GM23338 (cell line): ENCODE results near the gene TXNL4A. TPM values are rescaled to one million over a fixed set of nuclear protein-coding genes. Genes with fewer than 3 reads are reported as not detected.

ENCODE experiments used
- ATAC-seq: fragments of 200-7000 bp; cut with Tn5 transposase; 3 replicates; pipeline ENCODE4 v1.9.1; 2020
- DNase-seq: peaks from one replicate; pipeline ENCODE4 v3.0.0-alpha.2; 2015; ENCODE audit warnings: low spot score
- H2AFZ ChIP-seq: fragments of 200-600 bp; sonication (generic); 2 replicates; pipeline ENCODE4 v1.8.0; 2016; ENCODE audit warnings: antibody characterized with exemption, mild to moderate bottlenecking, moderate library complexity
- H3F3A ChIP-seq: fragments of 200-600 bp; sonication (generic); replicated peaks from 2 replicates; pipeline ENCODE4 v1.8.0; 2017; ENCODE audit warnings: antibody characterized with exemption, mixed run types, low read depth
- H3K27ac ChIP-seq: fragments of 200-600 bp; sonication (generic); 2 replicates; pipeline ENCODE4 v1.6.1; 2016; ENCODE audit warnings: low read depth
- H3K27me3 ChIP-seq: fragments of 200-600 bp; sonication (generic); 2 replicates; pipeline ENCODE4 v1.8.0; 2016; ENCODE audit warnings: mild to moderate bottlenecking, mixed run types, moderate library complexity; ENCODE audit not compliant: insufficient read depth
- H3K36me3 ChIP-seq: fragments of 200-600 bp; sonication (generic); 2 replicates; pipeline ENCODE4 v1.8.0; 2016; ENCODE audit warnings: mild to moderate bottlenecking; ENCODE audit not compliant: insufficient read depth
- H3K4me1 ChIP-seq: fragments of 200-600 bp; sonication (generic); 2 replicates; pipeline ENCODE4 v1.8.0; 2016; ENCODE audit warnings: mild to moderate bottlenecking, moderate library complexity; ENCODE audit not compliant: insufficient read depth
- H3K4me2 ChIP-seq: fragments of 200-600 bp; sonication (generic); 2 replicates; pipeline ENCODE4 v1.7.1; 2017; ENCODE audit warnings: mixed run types
- H3K4me3 ChIP-seq: fragments of 200-600 bp; sonication (generic); 2 replicates; pipeline ENCODE4 v1.6.1; 2016; ENCODE audit warnings: mixed run types
- H3K79me2 ChIP-seq: fragments of 200-600 bp; sonication (generic); replicated peaks from 2 replicates; pipeline ENCODE4 v1.8.0; 2017; ENCODE audit warnings: mild to moderate bottlenecking; ENCODE audit not compliant: insufficient read depth
- H3K9me2 ChIP-seq: fragments of 200-600 bp; sonication (generic); 2 replicates; pipeline ENCODE4 v1.8.0; 2017; ENCODE audit not compliant: insufficient read depth
- H4K20me1 ChIP-seq: fragments of 200-600 bp; sonication (generic); replicated peaks from 2 replicates; pipeline ENCODE4 v1.8.0; 2017; ENCODE audit warnings: mild to moderate bottlenecking; ENCODE audit not compliant: insufficient read depth
- H3K27ac Mint-ChIP-seq: 2 replicates; pipeline ENCODE4 v1.8.0; 2020; ENCODE audit warnings: inconsistent platforms, mild to moderate bottlenecking, moderate library complexity, mixed read lengths
- H3K27me3 Mint-ChIP-seq: 3 replicates; pipeline ENCODE4 v1.8.0; 2022; ENCODE audit warnings: low read depth, mild to moderate bottlenecking, moderate library complexity, mixed read lengths, inconsistent platforms; ENCODE audit not compliant: insufficient read depth, poor library complexity
- H3K36me3 Mint-ChIP-seq: 3 replicates; pipeline ENCODE4 v1.8.0; 2021; ENCODE audit warnings: low read depth, mild to moderate bottlenecking, inconsistent platforms, moderate library complexity, mixed read lengths
- H3K4me1 Mint-ChIP-seq: 3 replicates; pipeline ENCODE4 v1.8.0; 2020; ENCODE audit warnings: mild to moderate bottlenecking, inconsistent platforms, mixed read lengths
- H3K4me3 Mint-ChIP-seq: 3 replicates; pipeline ENCODE4 v1.8.0; 2021; ENCODE audit warnings: moderate library complexity, mild to moderate bottlenecking, inconsistent platforms, mixed read lengths
- H3K9me3 Mint-ChIP-seq: 3 replicates; pipeline ENCODE4 v1.8.0; 2020; ENCODE audit warnings: moderate library complexity, mild to moderate bottlenecking, inconsistent platforms, mixed read lengths
- CREB1 ChIP-seq: fragments of 250-450 bp; sonication (Bioruptor Pico); IDR thresholded peaks from 2 replicates; pipeline ENCODE4 v1.5.0; 2020; ENCODE audit warnings: low read depth, mild to moderate bottlenecking, moderate library complexity
- CTCF ChIP-seq, 2 experiments: fragments of 200-600 bp in 1 of 2; sonication (generic) in 1 of 2; conservative IDR thresholded peaks; 2 replicates each; pipeline versions ENCODE4 v1.5.1 to v1.6.1; 2016 to 2017; ENCODE audit warnings: antibody characterized with exemption in 2 of 2, low read depth in 2 of 2, mild to moderate bottlenecking in 2 of 2, moderate library complexity in 1 of 2
- ETS1 ChIP-seq: IDR thresholded peaks from 2 replicates; pipeline ENCODE4 v1.6.1; 2016; ENCODE audit warnings: antibody characterized with exemption
- EZH2 ChIP-seq: fragments of 200-600 bp; sonication (generic); IDR thresholded peaks from one replicate; pipeline ENCODE4 v1.8.0; 2017; ENCODE audit warnings: antibody characterized with exemption, mild to moderate bottlenecking, low read depth; ENCODE audit not compliant: unreplicated experiment
- EZH2phosphoT487 ChIP-seq: fragments of 200-600 bp; sonication (generic); IDR thresholded peaks from one replicate; pipeline ENCODE4 v1.8.1; 2018; ENCODE audit warnings: antibody characterized with exemption; ENCODE audit not compliant: unreplicated experiment
- JUNB ChIP-seq: IDR thresholded peaks from one replicate; pipeline ENCODE4 v1.6.1; 2016; ENCODE audit warnings: antibody characterized with exemption; ENCODE audit not compliant: unreplicated experiment
- NANOG ChIP-seq: IDR thresholded peaks from 2 replicates; pipeline ENCODE4 v1.6.1; 2016; ENCODE audit warnings: antibody characterized with exemption, borderline replicate concordance
- POLR2AphosphoS5 ChIP-seq: IDR thresholded peaks from 2 replicates; pipeline ENCODE4 v1.6.1; 2016; ENCODE audit warnings: antibody characterized with exemption, low read depth
- REST ChIP-seq: IDR thresholded peaks from one replicate; pipeline ENCODE4 v1.6.1; 2018; ENCODE audit warnings: antibody characterized with exemption; ENCODE audit not compliant: unreplicated experiment
- STAT1 ChIP-seq: IDR thresholded peaks from one replicate; pipeline ENCODE4 v1.6.1; 2016; ENCODE audit warnings: antibody characterized with exemption; ENCODE audit not compliant: unreplicated experiment
- ZNF114 ChIP-seq: fragments of 250-450 bp; sonication (Bioruptor Pico); IDR thresholded peaks from 2 replicates; pipeline ENCODE4 v1.5.0; 2020; ENCODE audit warnings: mild to moderate bottlenecking, moderate library complexity
- ZNF331 ChIP-seq: fragments of 250-450 bp; sonication (Bioruptor Pico); IDR thresholded peaks from 2 replicates; pipeline ENCODE4 v1.5.0; 2020; ENCODE audit warnings: low read depth, mild to moderate bottlenecking, moderate library complexity
- ZNF462 ChIP-seq: fragments of 250-450 bp; sonication (Bioruptor Pico); IDR thresholded peaks from 2 replicates; pipeline ENCODE4 v1.5.0; 2020; ENCODE audit warnings: mild to moderate bottlenecking, moderate library complexity
- polyA plus RNA-seq: library from polyadenylated mRNA; unstranded; fragments of >200 nt; fragmentation: Nextera tagmentation; extraction: Ambion mirVana; gene quantifications from 2 replicates; pipeline ENCODE4 v1.2.1, GENCODE V29; 2016
- total RNA-seq: library from RNA; depleted of rRNA; stranded (reverse); fragments of >200 nt; shearing (Covaris generic); gene quantifications from 2 replicates; pipeline ENCODE4 v1.2.3, GENCODE V29; 2014

Gene TXNL4A
- total and polyA plus RNA-seq, 2 experiments from 2014 or later, result 51.0 to 271 TPM

- Histone ChIP-seq H3K27ac (no peak overlapping the region), H2AFZ (no peak overlapping the region), H3K4me2 (peak overlapping the region; percentile 78), H3F3A (peaks cover 7% of the 10 kb centered on the region; the same call in 1 of the 2 replicates), H3K9me2 (no peaks in the 10 kb centered on the region), H3K79me2 (0 out of 2 replicates have a peak, but pooled peaks cover 5% of the 10 kb centered on the region), H3K36me3 (0 out of 2 replicates have a peak, but pooled peaks cover 2% of the 10 kb centered on the region), H3K4me3 (peak overlapping the region; percentile 56), H3K27me3 (peaks cover 53% of the 10 kb centered on the region), H4K20me1 (peaks cover 6% of the 10 kb centered on the region; the same call in 1 of the 2 replicates), H3K4me1 (peaks cover 15% of the 10 kb centered on the region)
- H3K9me3 Mint-ChIP-seq, result no peaks in the 10 kb centered on the region; the same call in 1 of the 3 replicates
- H3K27ac Mint-ChIP-seq, result no peak overlapping the region
- DNase-seq, result peak; percentile 62
- H3K36me3 Mint-ChIP-seq, result no peaks in the 10 kb centered on the region
- peaks cover 19% of the 10 kb centered on the region for H3K4me1 Mint-ChIP-seq
- peaks cover 50% of the 10 kb centered on the region for H3K27me3 Mint-ChIP-seq
- ATAC-seq, result peak; percentile 20
- no peak for TF ChIP-seq ZNF114 (CRISPR knock-in tag)
- no peak for TF ChIP-seq POLR2AphosphoS5
- no peak for TF ChIP-seq EZH2
- TF ChIP-seq REST, result no peak
- no peak for TF ChIP-seq CREB1 (CRISPR knock-in tag)
- no peak for TF ChIP-seq CTCF (conservative IDR thresholded peaks at IDR 0.05; ENCODE audit: low read depth in 2 of 2)
- TF ChIP-seq JUNB, result no peak
- no peak for TF ChIP-seq EZH2phosphoT487
- TF ChIP-seq ETS1, result no peak
- no peak for TF ChIP-seq NANOG
- no peak for TF ChIP-seq ZNF331 (CRISPR knock-in tag)
- no peak for TF ChIP-seq STAT1
- no peak for TF ChIP-seq ZNF462 (CRISPR knock-in tag)
- peak overlapping the region; percentile 57 for H3K4me3 Mint-ChIP-seq
Measured at GRCh38 chr18:79965119-79965902, 23.1 kb downstream of the TXNL4A start.
